Activated effector memory CD4-positive, alpha-beta T cell treated with anti-CD3 and anti-CD28 coated beads, Interleukin-2, amount 50 U/mL, for 16 hours (primary cell): ENCODE measurements around the gene RBM38.

Experiments used
- DNase-seq: peaks from one replicate; pipeline ENCODE4 v3.0.0-alpha.2; 2020

RBM38 gene

DNA sequence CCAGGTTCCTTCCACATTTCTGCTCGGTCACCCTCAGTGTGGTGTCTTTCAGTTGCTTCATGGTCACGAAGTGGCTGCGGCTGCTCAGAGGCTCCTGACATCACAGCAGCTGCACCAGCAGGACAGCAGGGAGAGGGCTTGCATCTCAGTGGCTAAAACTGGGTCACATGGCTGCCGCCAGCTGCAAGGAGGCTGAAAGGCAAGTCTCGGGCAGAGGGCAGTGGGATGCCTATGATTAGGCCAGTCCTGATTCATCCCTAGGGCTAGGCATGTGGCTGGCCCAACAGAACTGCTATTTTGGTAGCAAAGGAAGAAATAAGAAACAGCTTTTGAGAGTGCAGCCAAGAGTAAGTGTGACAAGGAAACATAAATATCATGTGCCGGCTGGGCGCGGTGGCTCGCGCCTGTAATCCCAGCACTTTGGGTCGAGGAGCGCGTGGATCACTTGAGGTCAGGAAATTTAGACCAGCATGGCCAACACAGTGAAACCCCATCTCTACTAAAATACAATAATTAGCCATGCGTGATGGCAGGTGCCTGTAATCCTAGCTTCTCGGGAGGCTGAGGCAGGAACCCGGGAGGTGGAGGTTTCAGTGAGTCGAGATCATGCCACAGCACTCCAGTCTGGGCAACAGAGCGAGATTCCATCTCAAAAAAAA, 46.6 kb downstream of the RBM38 start:
- DNase-seq = no peak

- DNase-seq = no peak
Observed at GRCh38 chr20:57438552-57438951, 47.4 kb downstream of the RBM38 start.

GRCh38 chr20:57439432-57439831, 48.2 kb downstream of the RBM38 start:
- DNase-seq = no peak

DNA sequence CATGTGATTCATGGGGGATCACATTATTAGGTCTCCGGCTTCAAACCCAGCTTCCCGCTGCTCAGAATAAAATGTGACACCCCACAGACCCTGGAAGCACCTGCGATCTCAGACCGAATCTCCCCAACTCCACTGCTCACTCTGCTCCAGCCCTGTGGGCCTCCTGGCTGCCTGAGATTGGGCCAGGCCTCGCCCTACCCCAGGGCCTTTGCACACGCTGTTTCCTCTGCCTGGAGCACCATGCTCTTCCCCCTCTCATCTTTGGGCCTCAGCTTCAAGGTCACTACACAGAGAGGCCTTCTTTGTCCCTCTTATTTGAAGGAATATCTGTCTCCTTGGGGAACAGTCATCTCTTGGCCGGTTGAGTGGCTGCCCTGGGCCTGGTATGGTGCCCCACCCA, 48.8 kb downstream of the RBM38 start:
- no peak for DNase-seq

GRCh38 chr20:57440678-57441509, 49.7 kb downstream of the RBM38 start:
- no peak for DNase-seq

- no peak for DNase-seq
Observed at GRCh38 chr20:57441510-57442154, 50.4 kb downstream of the RBM38 start.

DNA sequence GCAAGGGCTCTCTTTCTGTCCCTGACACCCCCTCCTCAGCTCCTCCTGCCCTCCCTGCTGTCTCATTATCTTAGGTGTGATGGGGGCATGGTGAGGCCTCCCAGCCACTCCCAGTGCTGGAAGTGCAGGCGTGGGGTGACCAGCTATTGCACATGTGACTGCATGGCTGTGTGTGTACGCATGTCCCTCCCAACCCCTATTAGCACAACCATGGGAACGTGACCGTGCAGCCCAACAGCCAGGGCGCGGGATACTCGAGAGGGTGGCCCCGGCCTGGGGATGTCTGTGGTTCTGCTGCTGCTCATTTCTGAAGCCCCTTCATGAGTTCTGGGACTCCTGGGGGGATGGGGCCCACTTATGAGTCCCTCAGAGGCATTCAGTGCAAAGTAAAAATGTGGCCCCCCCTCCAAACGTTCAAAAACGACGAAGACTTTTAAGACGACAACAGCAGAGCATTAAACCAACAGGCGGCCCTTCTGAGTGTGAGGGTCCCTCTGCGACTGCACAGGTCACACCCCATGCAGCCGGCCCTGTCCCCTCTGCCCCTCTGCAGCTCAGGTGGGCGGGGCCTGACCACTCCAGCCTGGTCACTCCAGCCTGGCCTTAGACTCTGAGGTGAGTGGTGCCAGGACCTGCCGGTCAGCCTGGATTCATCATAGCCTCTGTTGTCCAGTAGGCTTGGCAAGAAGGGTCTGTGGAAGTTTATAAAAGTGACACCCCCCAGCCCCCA, 51.1 kb downstream of the RBM38 start:
- no peak for DNase-seq

- no peak for DNase-seq
Observed at GRCh38 chr20:57442888-57443239, 51.7 kb downstream of the RBM38 start.

DNA sequence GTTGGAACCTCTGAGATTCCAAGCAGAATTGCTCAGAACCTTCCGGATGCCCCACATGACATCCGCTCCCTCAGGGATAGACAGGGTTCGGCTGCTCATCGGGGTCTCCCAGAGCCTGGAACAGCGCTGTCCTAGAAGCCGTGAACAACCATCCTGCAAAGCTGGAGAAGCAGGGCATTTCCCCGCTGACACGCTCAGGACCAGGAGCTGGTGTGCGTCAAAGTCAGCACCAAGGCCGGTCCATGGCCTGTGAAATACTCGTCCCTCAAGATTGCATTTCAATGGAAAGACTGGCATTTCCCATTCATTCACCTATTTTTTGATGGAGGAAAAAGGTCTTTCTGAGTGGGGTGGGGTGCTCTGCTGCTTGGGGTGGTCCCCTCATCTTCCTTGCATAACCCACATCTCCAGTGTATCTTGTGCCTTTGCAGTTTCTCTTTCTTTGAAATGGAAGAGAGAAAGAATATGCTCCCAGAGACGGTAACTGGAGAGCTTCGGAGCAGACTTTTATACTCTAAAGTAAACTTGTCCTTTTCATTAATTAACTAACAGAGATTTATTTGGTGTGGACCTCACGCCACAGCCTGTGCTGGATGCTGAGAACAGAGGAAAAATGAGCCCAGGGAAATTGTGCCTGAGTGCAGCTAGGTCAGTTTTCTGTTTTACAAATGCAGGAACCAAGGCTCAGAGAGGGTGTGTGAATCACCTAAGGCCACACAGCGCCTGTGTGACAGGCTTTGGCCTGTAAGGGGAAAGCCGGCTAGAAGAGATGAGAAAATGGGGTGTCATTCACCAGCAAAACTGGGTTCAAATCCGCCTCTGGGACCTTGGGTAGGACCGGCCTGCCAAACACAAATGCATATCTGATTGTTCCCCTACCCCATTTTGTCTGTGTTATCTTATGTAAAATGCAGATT, 52.4 kb downstream of the RBM38 start:
- no peak for DNase-seq

DNA sequence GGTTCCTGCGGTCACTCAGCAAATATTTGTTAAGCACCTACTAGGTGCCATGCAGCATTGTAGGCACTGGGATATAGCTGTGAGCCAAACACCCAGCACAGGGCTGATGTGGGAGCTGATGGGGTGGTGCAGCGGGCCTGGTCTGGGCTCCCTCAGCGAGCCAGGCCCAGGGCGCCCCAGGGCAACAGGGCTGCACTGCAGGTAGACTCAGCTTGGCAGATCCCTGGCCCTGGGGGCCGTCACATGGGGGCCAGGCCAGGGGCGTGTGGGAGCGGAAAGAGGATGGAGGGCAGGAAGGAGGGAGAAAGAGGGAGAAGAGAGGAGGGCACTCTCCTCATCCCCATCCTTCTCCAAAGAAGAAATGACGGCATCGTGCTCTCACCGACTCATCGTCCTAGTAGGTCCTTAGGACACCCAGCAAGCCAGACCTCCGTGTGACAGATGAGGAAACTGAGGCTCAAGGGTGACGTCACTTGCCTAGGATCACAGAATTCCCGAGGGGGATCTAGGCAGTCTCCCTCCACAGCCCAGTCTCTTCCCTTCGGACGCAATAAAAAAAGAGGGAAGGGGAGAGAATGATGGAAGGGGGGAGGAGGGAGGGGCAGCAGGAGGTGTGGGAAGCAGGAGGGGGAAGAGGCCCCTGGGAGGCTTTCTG, 53.3 kb downstream of the RBM38 start:
- no peak for DNase-seq

DNA sequence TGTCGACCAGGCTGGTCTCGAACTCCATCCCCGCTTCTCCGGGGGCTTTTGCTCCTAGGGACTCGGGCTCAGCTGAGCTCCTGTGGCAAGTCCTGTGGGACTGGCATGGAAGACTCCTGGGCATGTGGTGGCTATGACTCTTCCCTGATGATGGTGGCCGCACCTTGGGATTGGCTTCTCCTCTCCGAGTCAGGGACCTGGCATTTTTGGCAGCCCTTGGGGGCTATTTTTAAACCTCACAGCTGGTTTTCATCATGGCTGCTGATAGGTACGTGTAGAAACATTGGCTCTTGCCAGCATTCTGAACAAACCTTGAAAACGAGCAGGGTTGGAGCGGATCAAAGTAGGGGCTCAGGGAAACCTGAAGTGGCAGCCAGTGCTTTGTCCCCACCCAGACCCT, 54.1 kb downstream of the RBM38 start:
- DNase-seq = no peak

DNA sequence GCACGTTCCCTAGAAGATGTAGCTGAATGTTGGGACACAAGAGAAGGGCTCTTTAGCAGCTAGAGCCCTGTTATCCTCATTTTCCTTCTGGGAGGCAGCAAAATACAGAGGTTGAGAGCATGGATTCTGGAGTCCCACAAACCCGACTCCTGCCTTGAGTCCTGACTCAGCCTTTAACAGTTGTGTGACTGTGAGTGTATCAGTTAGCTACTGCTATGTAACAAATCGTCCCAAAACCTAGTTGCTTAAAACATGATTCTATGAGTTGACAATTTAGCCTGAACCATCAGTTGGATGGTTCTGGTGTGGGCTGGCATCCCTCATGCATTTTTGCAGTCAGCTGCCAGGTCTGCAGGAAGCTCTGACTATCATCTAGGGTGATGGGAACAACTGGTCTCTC, 54.6 kb downstream of the RBM38 start:
- DNase-seq = no peak

GRCh38 chr20:57448764-57449354, 57.7 kb downstream of the RBM38 start:
- no peak for DNase-seq

GRCh38 chr20:57449398-57450354, 58.5 kb downstream of the RBM38 start:
- no peak for DNase-seq

DNA sequence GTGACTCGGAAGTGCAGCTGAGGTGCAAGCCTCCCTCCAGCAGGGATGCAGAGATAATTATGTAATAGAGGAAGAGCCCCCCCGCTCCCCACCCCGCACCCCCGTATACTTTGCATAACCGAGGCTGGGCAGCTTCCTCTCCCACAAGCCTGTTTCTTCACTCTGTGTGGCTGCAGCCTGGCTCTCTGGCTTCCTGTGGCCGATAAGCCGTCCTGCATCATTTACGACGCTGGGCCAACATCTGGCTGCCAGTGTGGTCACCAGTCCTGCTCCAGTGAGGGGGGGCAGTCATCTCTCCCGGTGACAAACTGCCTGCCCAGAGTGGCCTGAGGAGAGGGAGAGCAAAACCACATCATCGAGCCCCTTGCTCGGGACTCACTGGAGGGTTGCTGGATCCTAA, 59.2 kb downstream of the RBM38 start:
- no peak for DNase-seq

GRCh38 chr20:57450931-57451330, 59.7 kb downstream of the RBM38 start:
- DNase-seq = no peak

DNA sequence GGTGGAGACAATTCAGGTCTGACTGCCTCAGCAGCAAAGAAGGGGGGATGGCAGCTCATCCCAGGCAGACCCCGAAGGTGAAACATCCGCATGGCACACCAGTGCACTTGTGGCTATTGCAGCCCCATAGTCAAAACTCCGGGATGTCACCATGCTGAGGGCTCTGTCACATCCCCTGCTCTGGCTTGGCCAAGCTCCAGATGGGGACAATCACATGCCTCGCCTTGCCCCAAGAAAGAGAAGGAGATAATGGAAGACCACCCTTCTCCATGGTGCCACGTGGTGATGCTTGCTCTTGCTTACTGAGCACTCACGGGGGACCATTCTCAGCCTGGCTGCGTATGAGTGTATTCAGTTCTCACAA, 60.2 kb downstream of the RBM38 start:
- DNase-seq = no peak

DNA sequence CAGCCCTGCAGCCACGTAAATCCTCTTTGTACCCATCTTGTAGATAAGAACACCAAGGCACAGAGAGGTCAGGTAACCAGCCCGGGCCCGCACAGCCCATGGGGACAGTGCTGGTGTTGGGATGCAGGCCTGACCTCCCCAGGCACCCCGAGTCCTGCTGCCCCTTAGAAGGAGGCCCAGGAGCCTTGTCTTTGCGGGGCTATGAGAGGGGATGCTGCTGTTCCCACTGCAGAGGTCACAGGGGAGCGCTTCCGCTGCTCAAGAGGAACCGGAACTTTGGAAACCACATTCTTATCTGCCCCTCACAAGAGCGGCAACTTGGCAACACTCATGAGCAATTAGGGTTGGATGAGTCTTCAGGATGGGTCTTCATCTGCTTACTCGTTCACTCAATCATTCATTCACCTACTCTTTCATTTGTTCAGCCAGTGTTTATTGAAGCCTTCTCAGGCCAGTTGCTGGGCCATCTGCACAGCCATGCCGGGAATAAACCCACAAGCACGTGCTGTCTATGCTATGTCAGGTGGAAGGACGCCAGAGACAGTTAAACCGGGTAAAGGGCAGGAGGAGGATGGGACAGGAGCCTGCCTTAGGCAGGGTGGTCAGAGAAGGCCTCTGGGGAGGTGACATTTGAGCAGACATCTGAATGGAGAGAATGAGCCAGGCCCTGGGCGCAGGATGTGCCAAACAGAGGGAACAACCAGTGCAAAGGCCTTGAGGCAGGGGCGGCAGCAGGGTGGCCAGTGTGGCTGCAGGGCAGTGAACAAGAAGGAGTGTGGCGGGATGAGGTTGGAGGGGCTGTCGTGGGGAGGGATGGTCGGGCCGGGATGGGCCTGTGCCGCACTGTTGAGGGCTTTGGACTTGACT, 60.8 kb downstream of the RBM38 start:
- DNase-seq = no peak

- DNase-seq = no peak
Observed at GRCh38 chr20:57455386-57455785, 64.2 kb downstream of the RBM38 start.
